A673 (cell line): ENCODE measurements around the gene TIGD6. TPM values are rescaled to one million over a fixed set of nuclear protein-coding genes. Genes with fewer than 3 reads are reported as not detected.

Experiments used
- BruUV-seq: library from RNA; stranded (reverse); fragments of 400-500 nt; replicated peaks from 2 replicates; lab custom pipeline; 2021; lab: Mats Ljungman, UMichigan
- CTCF ChIA-PET: fragments of 300-600 bp; sonication (Branson Sonifier 250); formaldehyde crosslinking; loops from one replicate; lab custom pipeline; 2022; ENCODE audit warnings: antibody characterized with exemption; lab: Charles Lee
- POLR2A ChIA-PET: fragments of 300-600 bp; sonication (Branson Sonifier 250); formaldehyde crosslinking; loops from one replicate; lab custom pipeline; 2022; ENCODE audit warnings: antibody characterized with exemption; ENCODE audit not compliant: low non-redundant PET; lab: Charles Lee
- DNase-seq: peaks from one replicate; pipeline ENCODE4 v3.0.0-alpha.2; 2015; ENCODE audit warnings: low spot score
- H3K27ac ChIP-seq: fragments of 200-600 bp; sonication (generic); 2 replicates; pipeline ENCODE4 v1.5.1; 2016; ENCODE audit warnings: mixed run types, low read depth, mild to moderate bottlenecking, mixed read lengths, antibody characterized with exemption, low read length; ENCODE audit not compliant: poor library complexity, severe bottlenecking
- H3K27me3 ChIP-seq: fragments of 200-600 bp; sonication (generic); replicated peaks from 2 replicates; pipeline ENCODE4 v1.6.1; 2017; ENCODE audit warnings: mixed run types, low read depth, mild to moderate bottlenecking, mixed read lengths, antibody characterized with exemption, low read length; ENCODE audit not compliant: insufficient read depth, poor library complexity
- H3K36me3 ChIP-seq: fragments of 200-600 bp; sonication (generic); 2 replicates; pipeline ENCODE4 v1.6.1; 2016; ENCODE audit warnings: mixed run types, mild to moderate bottlenecking, mixed read lengths, antibody characterized with exemption, low read length; ENCODE audit not compliant: insufficient read depth, poor library complexity, severe bottlenecking
- H3K4me1 ChIP-seq: fragments of 200-600 bp; sonication (generic); 2 replicates; pipeline ENCODE4 v1.6.1; 2017; ENCODE audit warnings: mixed run types, mild to moderate bottlenecking, mixed read lengths, antibody characterized with exemption, low read length; ENCODE audit not compliant: insufficient read depth, poor library complexity, severe bottlenecking
- H3K4me3 ChIP-seq: fragments of 200-600 bp; sonication (generic); 2 replicates; pipeline ENCODE4 v1.5.1; 2016; ENCODE audit warnings: low read depth, mixed run types, mild to moderate bottlenecking, mixed read lengths, low read length; ENCODE audit not compliant: poor library complexity, severe bottlenecking
- H3K9me3 ChIP-seq: fragments of 200-600 bp; sonication (generic); 2 replicates; pipeline ENCODE4 v1.6.1; 2016; ENCODE audit warnings: mixed run types, low read depth, mild to moderate bottlenecking, mixed read lengths, antibody characterized with exemption, low read length; ENCODE audit not compliant: poor library complexity, severe bottlenecking
- EZH2 ChIP-seq: fragments of 200-600 bp; sonication (generic); IDR thresholded peaks from 2 replicates; pipeline ENCODE4 v1.6.1; 2017; ENCODE audit warnings: borderline replicate concordance, low read depth, mild to moderate bottlenecking, mixed read lengths, antibody characterized with exemption, low read length; ENCODE audit not compliant: poor library complexity, severe bottlenecking
- intact Hi-C: fragments of 100-400 bp; cut with micrococcal nuclease; formaldehyde crosslinking; loops from one replicate; pipeline ENCODE4 v1.10.0; 2022; ENCODE audit not compliant: unreplicated experiment
- total RNA-seq: library from RNA; stranded (reverse); gene quantifications from 2 replicates; pipeline ENCODE4 v1.2.3, GENCODE V29; 2021
- TF ChIP-seq, protein P1 (sequence below): fragments of 300-800, 200-600 bp; sonication (generic); conservative IDR thresholded peaks from 2 replicates; pipeline ENCODE4 v1.5.1; 2017; ENCODE audit warnings: low read depth, mild to moderate bottlenecking, antibody characterized with exemption, low read length, moderate library complexity, mixed read lengths

Gene TIGD6
- total RNA-seq, 1 experiment from 2014 or later = 7.5 TPM

DNA sequence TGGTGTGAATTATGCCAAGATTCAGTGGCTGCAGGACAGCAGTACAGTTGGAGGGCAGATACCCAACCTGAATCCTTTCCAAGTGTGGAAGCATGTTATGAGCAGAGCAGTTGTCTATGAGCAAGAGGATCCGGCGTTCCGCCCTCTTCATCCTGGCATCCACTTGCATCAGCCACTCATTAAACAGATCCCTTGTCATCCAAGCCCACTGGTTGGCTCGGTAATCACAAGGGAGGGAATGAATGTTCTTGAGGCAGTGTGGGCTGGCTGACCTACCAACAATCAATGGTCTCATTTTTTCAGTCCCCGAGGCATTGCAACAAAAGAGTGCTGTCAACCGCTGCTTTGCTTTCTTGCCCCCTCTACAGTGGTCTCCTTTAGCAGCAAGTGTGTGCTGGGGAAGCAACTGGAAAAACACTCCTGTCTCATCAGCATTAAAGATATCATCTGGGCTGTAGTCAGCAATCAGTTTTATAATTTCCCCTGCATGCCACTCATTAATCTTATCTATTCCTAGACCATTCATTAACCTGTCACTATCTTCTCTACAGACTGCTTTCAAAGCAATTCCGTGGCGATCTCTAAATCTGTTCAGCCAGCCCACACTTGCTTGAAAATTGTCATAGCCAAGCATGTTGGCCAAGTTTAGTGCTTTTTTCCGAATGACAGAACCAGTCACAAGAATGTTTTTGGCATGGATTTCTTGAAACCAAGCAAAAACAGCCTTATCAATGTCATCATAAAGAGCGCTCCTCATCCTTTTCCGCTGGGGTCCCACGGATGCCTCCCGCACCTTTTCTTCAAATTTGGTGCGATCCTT lies 4.9 kb downstream of the TIGD6 start:
- ChIA-PET CTCF (no interaction called here), POLR2A (no interaction called here)
- no peak overlapping the region for H3K4me3 ChIP-seq
- BruUV-seq = no TSS peak
- no peaks in the 10 kb centered on the region for H3K9me3 ChIP-seq
- TF ChIP-seq EZH2 = no peak
- TF ChIP-seq, protein P1, sequence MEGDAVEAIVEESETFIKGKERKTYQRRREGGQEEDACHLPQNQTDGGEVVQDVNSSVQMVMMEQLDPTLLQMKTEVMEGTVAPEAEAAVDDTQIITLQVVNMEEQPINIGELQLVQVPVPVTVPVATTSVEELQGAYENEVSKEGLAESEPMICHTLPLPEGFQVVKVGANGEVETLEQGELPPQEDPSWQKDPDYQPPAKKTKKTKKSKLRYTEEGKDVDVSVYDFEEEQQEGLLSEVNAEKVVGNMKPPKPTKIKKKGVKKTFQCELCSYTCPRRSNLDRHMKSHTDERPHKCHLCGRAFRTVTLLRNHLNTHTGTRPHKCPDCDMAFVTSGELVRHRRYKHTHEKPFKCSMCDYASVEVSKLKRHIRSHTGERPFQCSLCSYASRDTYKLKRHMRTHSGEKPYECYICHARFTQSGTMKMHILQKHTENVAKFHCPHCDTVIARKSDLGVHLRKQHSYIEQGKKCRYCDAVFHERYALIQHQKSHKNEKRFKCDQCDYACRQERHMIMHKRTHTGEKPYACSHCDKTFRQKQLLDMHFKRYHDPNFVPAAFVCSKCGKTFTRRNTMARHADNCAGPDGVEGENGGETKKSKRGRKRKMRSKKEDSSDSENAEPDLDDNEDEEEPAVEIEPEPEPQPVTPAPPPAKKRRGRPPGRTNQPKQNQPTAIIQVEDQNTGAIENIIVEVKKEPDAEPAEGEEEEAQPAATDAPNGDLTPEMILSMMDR = no peak
- H3K27me3 ChIP-seq = no peaks in the 10 kb centered on the region
- peak overlapping the region; percentile 58 for H3K27ac ChIP-seq
- peaks cover 11% of the 10 kb centered on the region for H3K36me3 ChIP-seq
- DNase-seq = no peak
- H3K4me1 ChIP-seq = peaks cover 19% of the 10 kb centered on the region
- intact Hi-C loops = no loop called here

DNA sequence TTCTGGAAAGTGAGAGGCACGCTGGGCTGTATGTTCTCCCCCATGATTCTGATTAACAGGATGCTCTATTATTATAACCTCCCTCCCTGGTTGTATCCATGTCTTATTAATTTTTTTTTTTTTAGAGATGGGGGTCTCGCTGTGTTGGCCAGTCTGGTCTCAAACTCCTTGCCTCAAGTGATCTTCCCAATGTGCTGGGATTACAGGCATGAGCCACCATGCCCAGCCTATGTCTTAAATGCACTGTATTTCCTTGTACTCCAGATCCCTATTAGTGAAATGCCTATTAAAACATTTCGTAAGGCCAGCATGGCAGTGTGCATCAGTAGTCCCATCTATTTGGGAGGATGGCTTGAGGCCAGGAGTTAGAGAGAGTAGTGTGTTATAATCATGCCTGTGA lies 7.0 kb downstream of the TIGD6 start:
- no peaks in the 10 kb centered on the region for H3K27me3 ChIP-seq
- BruUV-seq = no TSS peak
- no peak overlapping the region for H3K27ac ChIP-seq
- no peak overlapping the region for H3K4me3 ChIP-seq
- intact Hi-C loops = loop anchor here (5.0 kb wide), 1 partner anchor 224 kb away; no protein-coding TSS in a partner anchor
- ChIA-PET CTCF (interaction anchor here (1.1 to 4.9 kb wide), 2 partner anchors 156 to 159 kb away, joined by 5 to 46 read pairs; no protein-coding TSS in a partner anchor), POLR2A (no interaction called here)
- H3K36me3 ChIP-seq = peaks cover 11% of the 10 kb centered on the region
- DNase-seq = peak; percentile 22
- H3K4me1 ChIP-seq = peaks cover 24% of the 10 kb centered on the region
- H3K9me3 ChIP-seq = no peaks in the 10 kb centered on the region
- TF ChIP-seq EZH2 = no peak
- TF ChIP-seq, protein P1 = no peak

DNA sequence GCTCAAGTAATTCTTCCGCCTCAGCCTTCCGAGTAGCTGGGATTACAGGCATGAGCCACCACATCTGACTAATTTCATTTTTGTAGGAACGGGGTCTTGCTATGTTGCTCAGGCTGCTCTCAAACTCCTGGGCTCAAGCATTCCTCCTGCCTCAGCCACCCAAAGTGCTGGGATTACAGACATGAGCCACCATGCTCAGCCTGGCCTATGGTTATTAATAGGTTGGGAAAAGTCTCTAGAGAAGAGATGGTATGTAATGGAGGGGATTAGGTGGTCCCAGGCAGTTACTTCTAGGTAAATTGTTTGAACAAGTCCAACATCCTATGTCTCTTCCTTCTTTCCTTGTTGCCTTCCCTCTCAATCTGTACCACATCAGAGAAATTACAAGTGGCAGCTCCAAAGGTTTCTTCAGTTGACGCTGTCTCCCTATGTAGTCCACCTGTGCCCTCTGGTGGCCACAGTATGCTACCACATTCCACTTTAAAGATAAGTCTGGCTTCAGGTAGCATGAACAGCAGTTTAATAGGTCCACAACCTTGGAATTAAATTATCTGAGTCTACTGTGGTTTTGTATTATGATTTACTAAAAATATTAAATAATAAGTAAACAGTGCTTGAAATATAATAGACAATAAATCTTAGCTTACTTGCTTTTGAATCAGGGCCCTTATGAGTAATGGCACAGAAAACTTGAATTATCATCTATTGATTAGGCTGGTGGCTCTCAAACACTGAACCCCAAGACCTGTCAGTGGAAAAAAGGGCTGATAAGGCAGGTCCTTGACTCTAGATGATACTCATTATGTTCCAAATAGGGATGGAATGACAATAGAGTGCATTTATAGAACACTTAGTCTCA lies 9.7 kb downstream of the TIGD6 start:
- no TSS peak for BruUV-seq

More for the DNA sequence above, 9.7 kb downstream of the TIGD6 start:
- H3K4me3 ChIP-seq = no peak overlapping the region
- peak overlapping the region; percentile 17 for H3K27ac ChIP-seq
- peaks cover 22% of the 10 kb centered on the region for H3K36me3 ChIP-seq
- ChIA-PET POLR2A (no interaction called here), CTCF (interaction anchor here (0.6 to 4.9 kb wide), 14 partner anchors 10 to 354 kb away, joined by 3 to 46 read pairs (median 4); partner anchors contain the start of genes HMGXB3, SLC26A2 and TIGD6)
- no peaks in the 10 kb centered on the region for H3K27me3 ChIP-seq
- no peak for TF ChIP-seq EZH2
- TF ChIP-seq, protein P1 = peak; percentile 93
- peaks cover 32% of the 10 kb centered on the region for H3K4me1 ChIP-seq
- DNase-seq = peak; percentile 90
- no peaks in the 10 kb centered on the region for H3K9me3 ChIP-seq
- intact Hi-C loops = loop anchor here (1.0 to 5.0 kb wide), 3 partner anchors 153 to 353 kb away; no protein-coding TSS in a partner anchor
